GM18519 (cell line): Measurements from ENCODE around the gene PRKCE.

Source experiments
- ATAC-seq: cut with Tn5 transposase; IDR thresholded peaks from one replicate; pipeline ENCODE4 v1.9.1; 2021; ENCODE audit warnings: mild to moderate bottlenecking, moderate library complexity; ENCODE audit not compliant: unreplicated experiment, low FRiP score

The PRKCE gene

GRCh38 chr2:45651415-45652089, at the start of gene PRKCE:
Gene PRKCE (plus strand): TSS chr2:45651675.
- ATAC-seq = peak; percentile 6

- no peak for ATAC-seq
These were observed 48.9 kb upstream of the PRKCE start for GRCh38 chr2:45602624-45603023.

- ATAC-seq = no peak
These were observed 46.4 kb upstream of the PRKCE start for GRCh38 chr2:45605116-45605515.

GRCh38 chr2:45606796-45607195, 44.7 kb upstream of the PRKCE start:
- no peak for ATAC-seq

GRCh38 chr2:45607701-45608100, 43.8 kb upstream of the PRKCE start:
- no peak for ATAC-seq

- ATAC-seq = peak; percentile 20
These were observed 41.0 kb upstream of the PRKCE start for GRCh38 chr2:45610281-45611019.

GRCh38 chr2:45611020-45611859, 40.2 kb upstream of the PRKCE start, which contains the start of gene SRBD1:
Gene SRBD1 (minus strand): TSS chr2:45611267. CDS start chr2:45605441, 5,826 bp downstream.
- peak; percentile 82 for ATAC-seq

- ATAC-seq = no peak
These were observed 39.2 kb upstream of the PRKCE start for GRCh38 chr2:45612285-45612684.

GRCh38 chr2:45612731-45613130, 38.7 kb upstream of the PRKCE start:
- no peak for ATAC-seq

GRCh38 chr2:45614330-45614729, 37.1 kb upstream of the PRKCE start:
- no peak for ATAC-seq

- no peak for ATAC-seq
These were observed 36.5 kb upstream of the PRKCE start for GRCh38 chr2:45614871-45615415.

- no peak for ATAC-seq
These were observed 34.6 kb upstream of the PRKCE start for GRCh38 chr2:45616658-45617411.

- no peak for ATAC-seq
These were observed 34.0 kb upstream of the PRKCE start for GRCh38 chr2:45617496-45617895.

- ATAC-seq = no peak
These were observed 29.0 kb upstream of the PRKCE start for GRCh38 chr2:45622336-45623075.

GRCh38 chr2:45623098-45623497, 28.4 kb upstream of the PRKCE start:
- no peak for ATAC-seq

GRCh38 chr2:45625824-45626223, 25.7 kb upstream of the PRKCE start:
- no peak for ATAC-seq

GRCh38 chr2:45626387-45627221, 24.9 kb upstream of the PRKCE start:
- no peak for ATAC-seq

GRCh38 chr2:45627911-45628310, 23.6 kb upstream of the PRKCE start:
- no peak for ATAC-seq

- ATAC-seq = no peak
These were observed 21.5 kb upstream of the PRKCE start for GRCh38 chr2:45629971-45630370.
